ENCODE measurements around the gene RAP1GAP. TPM values are rescaled to one million over a fixed set of nuclear protein-coding genes. Genes with fewer than 3 reads are reported as not detected.

RAP1GAP gene
- total and polyA plus RNA-seq, 3 donors from 2014 or later = 7.4 to 8.4 (median 8.0) TPM

- TF ChIP-seq POLR2A (IDR thresholded peaks at IDR 0.05) (no peak), CTCF (IDR thresholded peaks at IDR 0.05) (no peak)
- no peak for DNase-seq
- H3K4me1 ChIP-seq = peaks cover 3% of the 10 kb centered on the region
- no peaks in the 10 kb centered on the region for H3K36me3 ChIP-seq (ENCODE audit: low read depth, missing control alignments)
- no peak overlapping the region for H3K4me3 ChIP-seq
- no peaks in the 10 kb centered on the region for H3K9me3 ChIP-seq
- intact Hi-C loops (cut with DNase I; ENCODE audit: low total_unique reads) = no loop called here
- no peak overlapping the region for H3K27ac ChIP-seq
- H3K27me3 ChIP-seq = no peaks in the 10 kb centered on the region
- 42 to 48% methylated on average over 4 to 11 of the region's 11 CpGs for WGBS, 2 donors
These were observed 5.8 kb downstream of the RAP1GAP start for GRCh38 chr1:21663248-21663950.

GRCh38 chr1:21662426-21663247, 6.5 kb downstream of the RAP1GAP start:
- WGBS, 2 donors = 58 to 95% methylated on average over 3 to 6 of the region's 6 CpGs
- TF ChIP-seq POLR2A (IDR thresholded peaks at IDR 0.05) = no peak
- H3K36me3 ChIP-seq (ENCODE audit: low read depth, missing control alignments) = no peaks in the 10 kb centered on the region
- no peak for DNase-seq
- no peak overlapping the region for H3K4me3 ChIP-seq
- H3K27ac ChIP-seq = no peak overlapping the region
- peaks cover 3% of the 10 kb centered on the region for H3K4me1 ChIP-seq
- H3K27me3 ChIP-seq = no peaks in the 10 kb centered on the region
- intact Hi-C loops (cut with DNase I; ENCODE audit: low total_unique reads) = no loop called here
- no peaks in the 10 kb centered on the region for H3K9me3 ChIP-seq

GRCh38 chr1:21661886-21662285, 7.3 kb downstream of the RAP1GAP start:
- intact Hi-C loops (cut with DNase I; ENCODE audit: low total_unique reads) = no loop called here

GRCh38 chr1:21659924-21660326, 9.2 kb downstream of the RAP1GAP start:
- Histone ChIP-seq H3K9me3 (no peaks in the 10 kb centered on the region), H3K36me3 (ENCODE audit: low read depth, missing control alignments) (no peaks in the 10 kb centered on the region), H3K27ac (no peak overlapping the region), H3K27me3 (no peaks in the 10 kb centered on the region), H3K4me1 (peaks cover 3% of the 10 kb centered on the region), H3K4me3 (no peak overlapping the region)
- 57% methylated on average over 4 of the region's 4 CpGs; no CpG with 5 or more reads in 1 of the 2 donors for whole genome bisulfite sequencing, 2 donors
- no peak for DNase-seq
- intact Hi-C loops (cut with DNase I; ENCODE audit: low total_unique reads) = no loop called here
- TF ChIP-seq CTCF (IDR thresholded peaks at IDR 0.05) (no peak), POLR2A (IDR thresholded peaks at IDR 0.05) (no peak)

More at GRCh38 chr1:21661886-21662285, 7.3 kb downstream of the RAP1GAP start:
- no peak overlapping the region for H3K4me3 ChIP-seq
- no peaks in the 10 kb centered on the region for H3K27me3 ChIP-seq
- 84 to 90% methylated on average over 3 to 5 of the region's 5 CpGs for WGBS, 2 donors
- peaks cover 3% of the 10 kb centered on the region for H3K4me1 ChIP-seq
- TF ChIP-seq POLR2A (IDR thresholded peaks at IDR 0.05) = no peak
- TF ChIP-seq CTCF (IDR thresholded peaks at IDR 0.05) = no peak
- no peak for DNase-seq
- no peaks in the 10 kb centered on the region for H3K9me3 ChIP-seq
- no peaks in the 10 kb centered on the region for H3K36me3 ChIP-seq (ENCODE audit: low read depth, missing control alignments)
- H3K27ac ChIP-seq = no peak overlapping the region

- peak overlapping the region in 1 of 2 donors; percentile 20 for H3K4me3 ChIP-seq
- TF ChIP-seq CTCF (IDR thresholded peaks at IDR 0.05) = peak; percentile 78 to 96 (median 92)
- no peak for TF ChIP-seq POLR2A (IDR thresholded peaks at IDR 0.05)
- H3K27ac ChIP-seq = no peak overlapping the region
- H3K4me1 ChIP-seq = peaks cover 3% of the 10 kb centered on the region
- 0 to 1% methylated on average over 11 to 56 of the region's 64 CpGs for WGBS, 2 donors
- peak; percentile 85 for DNase-seq
- intact Hi-C loops (cut with DNase I; ENCODE audit: low total_unique reads) = no loop called here
- no peaks in the 10 kb centered on the region for H3K9me3 ChIP-seq
- no peaks in the 10 kb centered on the region for H3K27me3 ChIP-seq
- H3K36me3 ChIP-seq (ENCODE audit: low read depth, missing control alignments) = no peaks in the 10 kb centered on the region
These were observed 9.8 kb downstream of the RAP1GAP start for GRCh38 chr1:21659099-21659923.
